ENCODE results near the gene ADCY1.

The ADCY1 gene

GRCh38 chr7:45653209-45653907, 79.2 kb downstream of the ADCY1 start:
- DNase-seq (ENCODE audit: low read depth) = no peak

- DNase-seq (ENCODE audit: low read depth) = no peak
Observed at GRCh38 chr7:45654341-45654740, 80.2 kb downstream of the ADCY1 start.

- no peak for DNase-seq (ENCODE audit: low read depth)
Observed at GRCh38 chr7:45655539-45655938, 81.4 kb downstream of the ADCY1 start.

GRCh38 chr7:45656431-45656830, 82.3 kb downstream of the ADCY1 start:
- no peak for DNase-seq (ENCODE audit: low read depth)

GRCh38 chr7:45657136-45657889, 83.1 kb downstream of the ADCY1 start:
- no peak for DNase-seq (ENCODE audit: low read depth)

GRCh38 chr7:45657890-45658715, 83.9 kb downstream of the ADCY1 start:
- DNase-seq (ENCODE audit: low read depth) = no peak

GRCh38 chr7:45658716-45659495, 84.7 kb downstream of the ADCY1 start:
- no peak for DNase-seq (ENCODE audit: low read depth)

GRCh38 chr7:45659496-45660139, 85.5 kb downstream of the ADCY1 start:
- DNase-seq (ENCODE audit: low read depth) = no peak

- no peak for DNase-seq (ENCODE audit: low read depth)
Observed at GRCh38 chr7:45660201-45660900, 86.2 kb downstream of the ADCY1 start.

- DNase-seq (ENCODE audit: low read depth) = no peak
Observed at GRCh38 chr7:45660901-45661211, 86.7 kb downstream of the ADCY1 start.

GRCh38 chr7:45661302-45661995, 87.3 kb downstream of the ADCY1 start:
- DNase-seq (ENCODE audit: low read depth) = no peak

- DNase-seq (ENCODE audit: low read depth) = no peak
Observed at GRCh38 chr7:45662018-45662417, 87.8 kb downstream of the ADCY1 start.

- DNase-seq (ENCODE audit: low read depth) = no peak
Observed at GRCh38 chr7:45662540-45663166, 88.5 kb downstream of the ADCY1 start.

- DNase-seq (ENCODE audit: low read depth) = peak; percentile 11
Observed at GRCh38 chr7:45663167-45663921, 89.2 kb downstream of the ADCY1 start.

GRCh38 chr7:45663965-45664633, 89.9 kb downstream of the ADCY1 start:
- DNase-seq (ENCODE audit: low read depth) = no peak

- no peak for DNase-seq (ENCODE audit: low read depth)
Observed at GRCh38 chr7:45665172-45665571, 91.0 kb downstream of the ADCY1 start.

GRCh38 chr7:45670227-45670626, 96.1 kb downstream of the ADCY1 start:
- DNase-seq (ENCODE audit: low read depth) = no peak

- DNase-seq (ENCODE audit: low read depth) = no peak
Observed at GRCh38 chr7:45670717-45671116, 96.5 kb downstream of the ADCY1 start.

All from iris pigment epithelial cell (primary cell).